ENCODE data around the gene TRIM27.
"Not testable (repeated sequence)": the region's sequence is repeated elsewhere in the genome, so short reads cannot be mapped to it uniquely, and the experiment has no call there.

The TRIM27 gene, protein sequence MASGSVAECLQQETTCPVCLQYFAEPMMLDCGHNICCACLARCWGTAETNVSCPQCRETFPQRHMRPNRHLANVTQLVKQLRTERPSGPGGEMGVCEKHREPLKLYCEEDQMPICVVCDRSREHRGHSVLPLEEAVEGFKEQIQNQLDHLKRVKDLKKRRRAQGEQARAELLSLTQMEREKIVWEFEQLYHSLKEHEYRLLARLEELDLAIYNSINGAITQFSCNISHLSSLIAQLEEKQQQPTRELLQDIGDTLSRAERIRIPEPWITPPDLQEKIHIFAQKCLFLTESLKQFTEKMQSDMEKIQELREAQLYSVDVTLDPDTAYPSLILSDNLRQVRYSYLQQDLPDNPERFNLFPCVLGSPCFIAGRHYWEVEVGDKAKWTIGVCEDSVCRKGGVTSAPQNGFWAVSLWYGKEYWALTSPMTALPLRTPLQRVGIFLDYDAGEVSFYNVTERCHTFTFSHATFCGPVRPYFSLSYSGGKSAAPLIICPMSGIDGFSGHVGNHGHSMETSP

DNA sequence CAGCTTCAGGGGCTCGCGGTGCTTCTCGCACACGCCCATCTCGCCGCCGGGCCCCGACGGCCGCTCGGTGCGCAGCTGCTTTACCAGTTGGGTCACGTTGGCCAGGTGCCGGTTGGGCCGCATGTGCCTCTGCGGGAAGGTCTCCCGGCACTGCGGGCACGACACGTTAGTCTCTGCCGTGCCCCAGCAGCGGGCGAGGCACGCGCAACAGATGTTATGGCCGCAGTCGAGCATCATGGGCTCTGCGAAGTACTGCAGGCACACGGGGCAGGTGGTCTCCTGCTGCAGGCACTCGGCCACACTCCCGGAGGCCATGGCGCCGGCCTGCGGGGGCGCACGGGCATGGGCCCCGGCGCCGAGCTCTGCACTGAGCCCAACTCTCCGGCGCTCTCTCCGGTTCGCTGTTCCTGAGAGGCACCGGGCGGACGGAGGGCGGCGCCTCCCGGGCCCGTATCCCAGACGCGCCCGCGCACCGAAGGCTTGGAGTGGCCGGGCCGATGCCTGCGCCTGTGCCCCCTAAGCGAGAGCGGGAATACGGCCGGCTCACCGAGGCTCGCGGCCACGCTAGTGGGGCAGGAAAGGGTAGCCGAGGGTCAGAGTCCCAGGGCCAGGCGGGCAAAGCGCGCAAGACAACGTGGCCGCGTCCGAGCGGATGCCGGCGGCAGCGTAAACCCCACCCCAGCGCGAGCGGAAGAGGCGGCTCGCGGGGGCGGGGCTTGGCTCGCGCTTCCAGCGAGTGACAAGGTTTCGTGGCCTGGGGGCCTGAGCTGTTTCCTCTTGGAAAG is at the start of gene TRIM27:
TSS of gene TRIM27 (minus strand) at position 668 of the 785 bp plus-strand sequence. CDS start at position 315, 353 bp downstream.
- peak; percentile 72 for DNase-seq

DNA sequence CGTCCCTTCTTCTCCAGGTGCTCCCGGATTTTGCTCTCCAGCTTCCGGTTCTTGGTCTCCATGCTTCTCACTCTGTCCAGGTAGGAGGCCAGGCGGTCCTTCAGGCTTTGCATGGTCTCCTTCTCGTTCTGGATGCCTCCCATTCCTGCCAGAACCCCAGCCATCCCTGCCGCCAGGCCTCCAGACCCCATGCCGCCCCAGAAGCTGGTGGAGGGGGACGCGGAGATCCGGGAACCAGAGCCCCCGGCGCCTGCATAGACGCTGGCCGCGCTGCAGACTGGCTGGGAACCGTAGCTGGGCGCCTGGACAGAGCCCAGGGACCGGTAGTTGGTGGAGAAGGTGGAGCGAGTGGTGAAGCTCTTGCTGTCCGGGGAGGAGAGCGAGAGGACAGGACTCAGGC is 46.3 kb upstream of the TRIM27 start:
- not testable (repeated sequence) for DNase-seq

DNA sequence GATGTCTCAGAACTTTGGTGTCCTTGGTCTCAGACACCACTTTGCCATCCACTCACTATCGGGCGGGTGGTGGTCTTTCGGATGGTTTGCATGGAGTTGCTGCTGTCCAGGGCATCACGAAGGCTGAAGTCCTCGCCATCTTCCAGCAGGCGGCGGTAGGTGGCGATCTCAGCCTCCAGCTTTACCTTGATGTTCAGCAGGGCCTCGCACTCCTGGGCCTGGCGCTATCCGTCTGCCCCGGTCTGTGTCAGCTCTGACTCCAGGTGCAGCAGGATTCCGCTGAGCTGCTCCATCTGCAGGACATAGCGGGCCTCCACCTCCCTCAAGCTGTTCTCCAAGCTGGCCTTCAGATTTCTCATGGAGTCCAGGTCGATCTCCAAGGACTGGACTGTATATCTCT is 45.3 kb upstream of the TRIM27 start:
- no peak for DNase-seq

DNA sequence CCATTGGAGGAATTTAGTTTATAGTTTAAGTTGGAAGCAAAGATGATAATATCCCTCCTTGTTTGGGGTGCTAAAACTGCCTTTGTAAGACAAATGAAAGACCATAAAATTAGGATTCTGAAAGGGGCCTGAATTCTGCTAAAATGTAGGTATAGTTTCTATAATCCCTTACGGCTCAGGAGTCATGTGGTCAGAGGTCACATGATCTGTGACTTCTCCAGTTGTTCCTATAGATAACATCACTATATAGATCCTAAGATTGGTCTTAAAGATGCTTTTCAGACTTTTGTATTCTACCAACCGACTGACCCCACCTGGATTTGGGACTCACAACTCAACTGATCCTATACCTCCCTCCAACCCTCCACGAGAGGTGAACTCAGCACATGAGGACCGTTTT is 44.7 kb upstream of the TRIM27 start:
- DNase-seq: no peak

DNA sequence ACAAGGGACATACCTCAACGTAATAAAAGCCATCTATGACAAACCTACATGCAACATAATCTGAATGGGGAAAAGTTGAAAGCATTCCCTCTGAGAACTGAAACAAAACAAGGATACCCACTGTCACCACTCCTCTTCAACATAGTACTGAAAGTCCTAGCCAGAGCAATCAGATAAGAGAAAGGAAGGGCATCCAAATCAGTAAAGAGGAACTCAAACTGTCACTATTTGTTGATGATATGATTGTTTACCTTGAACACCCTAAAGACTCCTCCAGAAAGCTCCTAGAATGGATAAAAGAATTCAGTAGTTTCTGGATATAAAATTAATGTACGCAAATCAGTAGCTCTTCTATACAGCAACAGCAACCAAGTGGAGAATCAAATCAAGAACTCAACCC is 41.9 kb upstream of the TRIM27 start:
- DNase-seq: no peak

DNA sequence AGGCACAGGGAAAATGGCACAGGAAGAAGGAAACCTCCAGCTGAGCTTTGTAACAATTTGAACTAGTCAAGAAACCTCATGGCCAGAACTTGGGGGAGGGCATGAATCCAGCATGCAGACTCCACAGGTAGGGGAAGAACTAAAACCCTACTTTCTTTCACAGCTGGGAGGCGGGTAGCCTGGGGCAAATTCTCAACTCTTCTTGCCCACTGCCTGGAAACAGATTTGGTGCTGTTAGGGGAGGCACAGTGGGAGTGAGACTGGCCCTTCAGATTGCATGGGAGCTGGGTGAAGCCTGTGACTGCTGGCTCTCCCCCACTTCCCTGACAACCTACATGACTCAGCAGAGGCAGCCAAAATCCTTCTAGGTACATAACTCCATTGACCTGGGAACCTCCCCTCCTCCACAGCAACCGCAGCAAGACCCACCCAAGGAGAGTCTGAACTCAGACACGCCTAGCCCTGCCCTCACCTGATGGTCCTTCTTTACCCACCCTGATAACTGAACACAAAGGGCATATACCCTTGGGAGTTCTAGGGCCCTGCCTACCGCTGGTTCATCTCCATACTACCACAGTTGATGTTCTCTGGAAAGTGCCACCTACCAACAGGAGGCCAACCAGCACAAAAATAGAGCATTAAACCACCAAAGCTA is 37.2 kb upstream of the TRIM27 start:
- DNase-seq: no peak

DNA sequence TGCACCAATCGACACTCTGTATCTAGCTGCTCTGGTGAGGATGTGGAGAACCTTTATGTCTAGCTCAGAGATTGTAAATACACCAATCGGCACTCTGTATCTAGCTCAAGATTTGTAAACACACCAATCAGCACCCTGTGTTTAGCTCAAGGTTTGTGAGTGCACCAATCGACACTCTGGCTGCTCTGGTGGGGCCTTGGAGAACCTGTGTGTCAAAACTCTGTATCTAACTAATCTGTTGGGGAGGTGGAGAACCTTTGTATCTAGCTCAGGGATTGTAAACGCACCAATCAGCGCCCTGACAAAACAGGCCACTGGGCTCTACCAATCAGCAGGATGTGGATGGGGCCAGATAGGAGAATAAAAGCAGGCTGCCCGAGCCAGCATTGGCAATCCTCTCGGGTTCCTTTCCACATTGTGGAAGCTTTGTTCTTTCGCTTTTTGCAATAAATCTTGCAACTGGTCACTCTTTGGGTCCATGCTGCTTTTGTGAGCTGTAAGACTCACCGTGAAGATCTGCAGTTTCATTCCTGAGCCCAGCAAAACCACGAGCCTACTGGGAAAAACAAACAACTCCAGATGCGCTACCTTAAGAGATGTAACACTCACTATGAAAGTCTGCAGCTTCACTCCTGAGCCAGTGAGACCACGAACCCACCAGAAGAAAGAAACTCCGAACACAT is 34.9 kb upstream of the TRIM27 start:
- not testable (repeated sequence) for DNase-seq

DNA sequence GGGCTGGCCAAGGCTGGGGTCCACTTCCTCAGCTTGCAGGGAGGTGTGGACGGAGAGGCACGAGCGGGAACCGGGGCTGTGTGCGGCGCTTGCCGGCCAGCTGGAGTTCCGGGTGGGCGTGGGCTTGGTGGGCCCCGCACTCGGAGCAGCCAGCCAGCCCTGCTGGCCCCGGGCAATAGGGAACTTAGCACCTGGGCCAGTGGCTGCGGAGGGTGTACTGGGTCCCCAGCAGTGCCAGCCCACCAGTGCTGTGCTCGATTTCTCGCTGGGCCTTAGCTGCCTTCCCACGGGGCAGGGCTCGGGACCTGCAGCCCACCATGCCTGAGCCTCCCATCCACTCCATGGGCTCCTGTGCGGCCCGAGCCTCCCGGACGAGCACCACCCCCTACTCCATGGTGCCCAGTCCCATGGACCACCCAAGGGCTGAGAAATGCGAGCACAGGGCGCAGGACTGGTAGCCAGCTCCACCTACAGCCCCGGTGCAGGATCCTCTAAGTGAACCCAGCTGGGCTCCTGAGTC is 34.1 kb upstream of the TRIM27 start:
- DNase-seq: not testable (repeated sequence)

DNA sequence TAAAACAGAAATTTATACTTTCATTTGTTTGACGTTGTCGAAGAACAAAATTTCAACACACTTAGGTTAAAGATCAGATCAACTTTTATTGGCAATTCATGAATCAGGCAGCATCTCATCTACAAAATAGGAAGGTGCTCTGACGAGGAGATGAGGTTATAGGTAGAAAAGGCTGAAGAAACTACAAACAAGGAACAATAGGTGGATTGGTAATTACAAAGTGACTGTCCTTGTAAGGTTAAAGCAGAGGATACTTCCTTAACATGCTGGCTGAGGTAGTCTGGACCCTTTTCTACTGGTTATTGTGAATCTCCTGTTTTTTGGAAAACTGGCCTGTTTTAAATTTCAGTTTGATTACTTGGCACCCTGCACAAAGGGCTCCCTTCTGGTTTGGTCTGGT is 32.5 kb upstream of the TRIM27 start:
- no peak for DNase-seq

DNA sequence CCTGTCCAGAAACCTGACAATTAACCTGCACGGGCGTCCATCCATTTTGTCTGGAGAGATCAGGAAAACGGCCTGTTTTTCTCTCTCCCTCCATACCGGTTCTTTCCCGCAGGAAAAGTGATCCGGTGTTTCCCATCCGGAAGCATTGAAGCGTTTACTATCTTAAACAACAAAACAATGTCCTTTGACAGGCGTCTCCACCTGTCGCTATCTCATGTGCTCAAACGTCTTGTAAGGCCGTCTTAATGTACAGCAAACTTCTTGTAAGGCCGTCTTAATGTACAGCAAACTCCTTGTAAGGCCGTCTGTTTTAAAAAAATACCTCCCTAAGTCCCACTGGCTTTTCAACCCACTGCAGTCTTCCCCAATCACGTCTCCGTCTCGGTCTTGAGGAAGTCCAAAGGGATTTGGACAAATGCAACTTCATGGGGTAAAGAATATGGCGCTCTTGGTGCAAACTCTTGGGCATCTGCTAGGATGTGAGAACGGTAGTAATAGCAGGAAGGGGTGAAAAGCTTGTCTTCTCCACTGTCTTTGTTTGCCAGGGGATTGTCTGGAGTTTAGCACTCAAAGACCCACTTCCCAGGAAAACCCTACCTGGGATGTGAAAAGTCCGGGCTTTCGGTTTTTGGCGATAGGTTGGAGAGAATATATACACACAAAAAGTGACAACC is 29.9 kb upstream of the TRIM27 start:
- no peak for DNase-seq

DNA sequence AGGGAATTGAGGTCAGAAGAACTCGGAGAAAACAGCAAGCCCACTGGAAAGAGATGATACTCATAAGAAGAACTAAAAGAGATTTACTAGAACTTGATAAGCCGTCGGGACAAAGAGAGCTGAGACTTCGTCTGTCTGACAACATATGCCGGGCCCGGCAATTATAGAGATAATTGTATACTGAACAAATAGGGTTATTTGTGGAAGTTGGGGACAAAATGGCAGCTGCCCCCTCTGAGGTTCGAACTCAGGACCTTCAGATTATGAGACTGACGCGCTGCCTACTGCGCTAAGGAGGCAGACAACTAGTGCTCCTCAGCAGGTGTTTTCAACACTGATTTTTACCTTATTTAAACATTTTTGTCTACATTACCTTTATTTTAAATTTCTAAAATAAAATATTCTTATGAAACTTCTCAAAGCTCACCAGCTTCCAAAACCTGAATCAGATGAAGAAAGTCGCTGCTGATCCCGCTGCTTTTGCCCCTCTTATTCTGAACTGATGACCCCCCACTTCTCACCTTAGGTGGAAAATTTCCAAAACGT is 29.3 kb upstream of the TRIM27 start:
- DNase-seq: peak; percentile 73

DNA sequence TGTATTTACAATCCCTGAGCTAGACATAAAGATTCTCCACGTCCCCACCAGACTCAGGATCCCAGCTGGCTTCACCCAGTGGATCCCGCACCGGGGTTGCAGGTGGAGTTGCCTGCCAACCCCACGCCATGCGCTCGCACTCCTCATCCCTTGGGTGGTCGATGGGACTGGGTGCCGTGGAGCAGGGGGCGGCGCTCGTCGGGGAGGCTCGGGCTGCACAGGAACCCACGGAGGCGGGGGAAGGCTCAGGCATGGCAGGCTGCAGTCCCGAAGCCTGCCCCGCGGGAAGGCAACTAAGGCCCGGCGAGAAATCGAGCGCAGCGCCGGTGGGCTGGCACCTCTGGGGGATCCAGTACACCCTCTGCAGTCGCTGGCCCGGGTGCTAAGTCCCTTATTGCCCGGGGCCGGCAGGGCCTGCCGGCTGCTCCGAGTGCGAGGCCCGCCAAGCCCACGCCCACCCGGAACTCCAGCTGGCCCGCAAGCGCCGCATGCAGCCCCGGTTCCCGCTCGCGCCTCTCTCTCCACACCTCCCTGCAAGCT is 25.9 kb upstream of the TRIM27 start:
- DNase-seq: not testable (repeated sequence)

DNA sequence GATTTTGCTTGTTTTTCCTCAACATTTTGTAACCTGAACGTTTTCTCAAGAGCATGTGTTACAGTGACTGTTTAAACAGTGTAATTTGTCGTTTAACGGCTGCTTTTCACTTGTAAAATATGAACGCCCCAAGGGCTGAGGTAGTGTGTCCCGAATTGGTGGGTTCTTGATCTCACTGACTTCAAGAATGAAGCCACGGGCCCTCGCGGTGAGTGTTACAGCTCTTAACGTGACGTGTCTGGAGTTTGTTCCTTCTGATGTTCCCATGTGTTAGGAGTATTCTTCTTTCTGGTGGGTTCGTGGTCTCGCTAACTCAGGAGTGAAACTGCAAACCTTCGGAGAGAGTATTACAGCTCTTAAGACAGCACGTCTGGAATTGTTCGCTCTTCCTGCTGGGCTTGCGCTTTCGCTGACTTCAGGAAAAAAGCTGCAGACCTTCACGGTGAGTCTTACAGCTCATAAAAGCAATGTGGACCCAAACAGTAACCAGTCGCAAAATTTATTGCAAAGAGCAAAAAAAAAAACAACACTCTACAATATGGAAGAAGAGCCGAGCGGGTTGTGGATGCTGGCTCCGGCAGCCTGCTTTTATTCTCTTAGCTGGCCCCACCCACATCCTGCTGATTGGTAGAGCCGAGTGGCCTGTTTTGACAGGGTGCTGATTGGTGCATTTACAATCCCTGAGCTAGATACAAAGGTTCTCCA is 25.1 kb upstream of the TRIM27 start:
- no peak for DNase-seq

DNA sequence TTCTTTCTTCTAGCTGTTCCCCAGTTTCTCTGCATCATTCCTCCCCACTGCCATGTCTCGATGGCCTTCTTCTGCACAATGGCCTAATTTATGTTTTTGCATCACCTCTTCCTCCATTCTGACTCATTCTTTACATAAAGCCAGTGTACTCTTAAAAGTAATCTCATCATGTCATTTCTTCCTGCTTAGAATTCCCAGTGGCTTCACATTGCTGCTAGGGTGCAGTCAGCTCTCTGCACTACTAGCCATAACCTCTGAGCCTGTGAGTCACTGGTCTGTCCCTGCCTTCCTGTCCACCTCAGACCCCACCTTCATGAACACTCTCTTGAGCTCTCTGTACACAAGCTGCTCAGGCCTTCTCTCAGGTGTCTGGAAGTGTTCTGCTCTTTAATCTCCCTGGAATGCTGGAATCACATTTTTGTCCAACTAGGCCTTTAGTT is 24.1 kb upstream of the TRIM27 start:
- no peak for DNase-seq

DNA sequence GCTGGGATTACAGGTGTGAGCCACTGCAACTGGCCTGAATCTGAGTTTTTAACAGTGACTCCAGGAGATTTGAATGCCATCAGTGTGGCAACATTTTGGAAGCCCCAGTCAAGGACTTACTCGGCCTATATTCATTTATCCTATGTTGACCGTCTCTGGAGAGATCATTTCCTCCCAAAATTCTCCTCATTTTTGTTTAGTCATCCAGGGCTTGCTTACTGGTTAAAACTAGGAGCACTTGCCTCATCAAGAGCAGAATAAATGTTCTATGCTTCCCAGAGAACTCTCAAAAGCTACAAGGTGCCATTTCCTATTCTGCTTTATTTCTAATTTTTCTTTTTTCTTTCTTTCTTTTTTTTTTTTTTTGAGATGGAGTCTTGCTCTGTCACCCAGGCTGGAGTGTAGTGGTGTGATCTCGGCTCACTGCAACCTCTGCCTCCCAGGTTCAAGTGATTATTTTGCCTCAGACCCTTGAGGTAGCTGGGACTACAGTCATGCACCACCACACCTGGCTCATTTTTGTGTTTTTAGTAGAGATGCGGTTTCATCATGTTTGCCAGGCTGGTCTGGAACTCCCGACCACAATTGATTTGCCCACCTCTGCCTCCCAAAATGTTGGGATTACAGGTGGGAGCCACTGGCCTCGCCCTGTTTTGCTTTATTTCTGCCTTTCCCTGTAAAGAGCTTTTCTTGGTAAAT is 23.4 kb upstream of the TRIM27 start:
- DNase-seq: no peak

DNA sequence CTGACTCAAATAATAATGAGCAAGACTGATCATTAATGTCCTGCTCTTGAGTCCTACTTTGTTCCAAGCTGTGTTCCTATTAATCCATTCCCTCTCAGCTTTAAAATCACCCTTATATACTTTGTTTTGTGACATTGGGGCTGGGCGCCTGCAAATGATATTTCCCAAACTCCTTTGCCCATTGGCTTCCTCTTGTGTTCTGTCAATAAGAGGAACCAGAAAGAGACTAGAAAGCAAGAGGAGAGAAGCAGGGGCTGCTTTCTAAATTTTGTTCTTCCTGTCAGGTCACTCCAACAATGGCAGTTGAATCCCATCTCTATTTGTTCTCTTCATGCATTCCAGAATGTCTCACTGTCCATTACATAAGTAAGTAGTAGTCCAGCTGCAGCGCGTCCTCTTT is 21.6 kb upstream of the TRIM27 start:
- DNase-seq: no peak

DNA sequence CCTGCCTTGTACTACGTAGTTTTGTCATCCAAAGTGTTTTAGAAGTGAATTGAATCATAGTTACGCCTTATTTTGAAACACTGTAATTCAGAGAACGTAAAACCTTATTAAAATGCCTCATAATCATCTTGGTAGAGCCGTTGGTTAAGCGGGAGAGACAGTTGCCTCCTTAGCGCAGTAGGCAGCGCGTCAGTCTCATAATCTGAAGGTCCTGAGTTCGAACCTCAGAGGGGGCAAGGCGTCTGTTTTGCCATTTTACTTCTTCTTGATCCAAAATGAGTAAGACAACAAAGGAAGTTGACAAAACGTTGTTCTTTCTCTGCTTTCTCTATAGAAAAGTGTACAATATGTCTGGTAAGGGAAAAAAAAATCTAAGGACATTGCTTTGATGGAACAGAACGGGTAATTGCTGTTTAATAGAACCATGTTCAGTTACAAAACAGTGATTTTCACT is 20.7 kb upstream of the TRIM27 start:
- peak; percentile 86 for DNase-seq

DNA sequence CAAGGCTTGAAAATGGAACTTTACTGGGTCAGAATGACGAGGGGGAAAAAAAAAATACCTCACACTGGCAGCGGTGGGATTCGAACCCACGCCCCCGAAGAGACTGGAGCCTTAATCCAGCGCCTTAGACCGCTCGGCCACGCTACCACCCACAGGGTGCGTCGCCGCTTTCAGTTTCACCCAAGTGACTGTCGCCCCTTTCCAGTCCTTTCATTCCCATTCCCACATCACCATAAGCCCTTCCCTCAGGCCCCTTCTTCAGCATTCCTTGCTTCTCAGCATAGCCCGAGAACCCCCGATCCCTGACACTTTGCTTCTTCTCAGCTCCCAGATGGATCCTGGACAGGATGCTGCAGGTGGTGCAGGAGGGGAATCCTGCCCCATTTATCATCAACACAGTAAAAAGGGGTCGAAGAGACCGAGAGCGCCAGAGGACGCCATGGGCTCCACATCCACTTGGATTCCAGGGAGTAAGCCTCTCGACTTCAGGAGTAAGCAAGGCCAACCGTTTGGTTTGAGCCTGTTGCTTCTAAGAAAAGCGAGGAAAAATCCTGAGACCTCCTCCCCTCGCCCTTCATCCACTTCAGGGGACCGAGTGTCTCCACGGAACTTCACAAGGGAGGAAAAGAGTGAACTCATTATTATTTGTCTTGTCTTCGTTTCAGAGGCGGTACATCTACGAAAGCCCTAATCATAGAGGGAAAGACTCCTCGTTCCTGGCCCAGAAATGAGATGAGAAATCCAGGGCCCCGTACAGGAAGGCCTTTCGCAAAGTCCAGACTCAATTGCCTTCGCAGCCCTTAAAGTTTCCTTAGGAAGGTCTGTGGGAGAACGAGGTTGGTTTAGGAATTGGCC is 20.0 kb upstream of the TRIM27 start:
- peak; percentile 71 for DNase-seq

DNA sequence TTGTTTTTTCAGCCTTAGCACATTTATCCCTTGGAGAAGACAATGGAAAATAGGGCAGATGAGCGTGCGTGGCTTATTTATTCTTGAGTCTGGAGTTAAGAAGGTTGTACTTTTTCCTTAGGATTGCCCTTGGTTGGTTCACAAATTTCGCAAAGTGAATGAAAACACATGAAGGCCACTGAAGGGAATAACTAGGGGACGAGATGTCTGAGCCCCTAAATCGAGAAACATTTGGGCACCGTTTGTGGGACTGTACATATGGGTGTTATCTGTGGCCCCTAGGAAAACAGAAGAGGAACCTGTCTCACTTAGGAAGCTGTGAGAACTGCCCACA is 19.4 kb upstream of the TRIM27 start:
- DNase-seq: no peak
